Measurements from ENCODE around the gene GRIK1.

DNA sequence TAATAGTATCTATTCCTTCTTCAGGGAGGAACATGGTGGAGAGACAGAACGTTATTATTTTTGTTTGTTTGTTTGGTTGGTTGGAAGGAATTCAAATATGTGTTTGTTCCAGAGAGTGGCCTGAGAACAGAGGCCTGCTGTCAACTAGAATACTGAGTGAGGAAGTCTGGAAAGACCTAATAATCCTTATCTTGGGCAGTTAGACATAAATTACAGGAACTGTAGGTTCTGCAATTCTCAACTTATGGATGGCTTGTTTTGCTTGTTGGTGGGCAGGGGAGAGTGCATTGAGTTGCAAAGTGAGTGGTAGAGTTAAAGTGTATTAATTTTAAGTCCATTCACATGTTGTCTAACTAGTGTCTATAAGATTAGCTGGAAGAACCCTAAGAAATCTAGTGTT lies 443.5 kb downstream of the GRIK1 start:
- TF ChIP-seq, protein P1, sequence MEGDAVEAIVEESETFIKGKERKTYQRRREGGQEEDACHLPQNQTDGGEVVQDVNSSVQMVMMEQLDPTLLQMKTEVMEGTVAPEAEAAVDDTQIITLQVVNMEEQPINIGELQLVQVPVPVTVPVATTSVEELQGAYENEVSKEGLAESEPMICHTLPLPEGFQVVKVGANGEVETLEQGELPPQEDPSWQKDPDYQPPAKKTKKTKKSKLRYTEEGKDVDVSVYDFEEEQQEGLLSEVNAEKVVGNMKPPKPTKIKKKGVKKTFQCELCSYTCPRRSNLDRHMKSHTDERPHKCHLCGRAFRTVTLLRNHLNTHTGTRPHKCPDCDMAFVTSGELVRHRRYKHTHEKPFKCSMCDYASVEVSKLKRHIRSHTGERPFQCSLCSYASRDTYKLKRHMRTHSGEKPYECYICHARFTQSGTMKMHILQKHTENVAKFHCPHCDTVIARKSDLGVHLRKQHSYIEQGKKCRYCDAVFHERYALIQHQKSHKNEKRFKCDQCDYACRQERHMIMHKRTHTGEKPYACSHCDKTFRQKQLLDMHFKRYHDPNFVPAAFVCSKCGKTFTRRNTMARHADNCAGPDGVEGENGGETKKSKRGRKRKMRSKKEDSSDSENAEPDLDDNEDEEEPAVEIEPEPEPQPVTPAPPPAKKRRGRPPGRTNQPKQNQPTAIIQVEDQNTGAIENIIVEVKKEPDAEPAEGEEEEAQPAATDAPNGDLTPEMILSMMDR (optimal IDR thresholded peaks at IDR 0.05 in 1 of 3, IDR thresholded peaks at IDR 0.05 in 1 of 3, conservative IDR thresholded peaks at IDR 0.05 in 1 of 3; ENCODE audit: extremely low read depth in 1 of 3, insufficient read depth in 2 of 3, low read length in 3 of 3), result no peak
- TF ChIP-seq EZH2 (IDR thresholded peaks at IDR 0.05; ENCODE audit: low read length), result no peak

Measured in keratinocyte (primary cell).